Activated effector memory CD4-positive, alpha-beta T cell treated with Interleukin-2 at 50 U/mL for 16 hours (primary cell): ENCODE results near the gene LEFTY1.
"Not testable (repeated sequence)": the region's sequence is repeated elsewhere in the genome, so short reads cannot be mapped to it uniquely, and the experiment has no call there.

Source experiments
- DNase-seq: peaks from one replicate; pipeline ENCODE4 v3.0.0-alpha.2; 2020

Gene LEFTY1, protein sequence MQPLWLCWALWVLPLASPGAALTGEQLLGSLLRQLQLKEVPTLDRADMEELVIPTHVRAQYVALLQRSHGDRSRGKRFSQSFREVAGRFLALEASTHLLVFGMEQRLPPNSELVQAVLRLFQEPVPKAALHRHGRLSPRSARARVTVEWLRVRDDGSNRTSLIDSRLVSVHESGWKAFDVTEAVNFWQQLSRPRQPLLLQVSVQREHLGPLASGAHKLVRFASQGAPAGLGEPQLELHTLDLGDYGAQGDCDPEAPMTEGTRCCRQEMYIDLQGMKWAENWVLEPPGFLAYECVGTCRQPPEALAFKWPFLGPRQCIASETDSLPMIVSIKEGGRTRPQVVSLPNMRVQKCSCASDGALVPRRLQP

DNA sequence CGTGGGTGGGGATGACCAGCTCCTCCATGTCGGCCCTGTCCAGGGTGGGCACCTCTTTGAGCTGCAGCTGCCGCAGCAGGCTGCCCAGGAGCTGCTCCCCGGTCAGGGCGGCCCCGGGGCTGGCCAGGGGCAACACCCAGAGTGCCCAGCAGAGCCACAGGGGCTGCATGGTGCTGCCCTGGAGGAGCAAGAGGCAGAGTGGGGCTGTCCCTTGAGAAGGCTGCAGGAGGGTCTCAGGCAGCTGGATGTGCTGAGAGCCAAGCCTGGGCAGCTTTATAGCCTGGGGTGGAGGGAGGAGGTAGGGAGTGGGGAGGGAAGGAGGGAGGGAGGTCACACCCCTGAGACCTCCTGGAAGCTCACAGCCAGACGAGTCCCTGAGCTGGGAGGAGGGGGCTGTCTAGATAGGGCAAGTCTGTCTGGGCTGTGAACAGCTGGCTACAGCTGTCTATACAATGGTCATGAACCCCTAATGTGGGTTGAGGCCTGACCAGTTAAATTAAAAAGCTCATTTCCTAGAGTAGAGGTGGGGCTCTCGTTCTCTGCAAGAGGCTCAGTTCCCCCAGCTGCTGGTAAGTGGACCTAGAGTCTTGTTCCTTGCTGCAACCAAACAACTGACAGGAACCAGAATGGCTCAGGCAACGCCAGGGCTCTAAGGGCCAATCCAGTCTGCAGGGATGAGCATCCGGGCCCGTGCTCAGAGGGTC lies at the start of gene LEFTY1:
LEFTY1 (minus strand) TSS at position 249 of the 704 bp plus-strand sequence; CDS start at position 169, 80 bp downstream.
- DNase-seq, result no peak

GRCh38 chr1:225937048-225937968 lies 48.4 kb upstream of the LEFTY1 start:
- DNase-seq, result no peak

DNA sequence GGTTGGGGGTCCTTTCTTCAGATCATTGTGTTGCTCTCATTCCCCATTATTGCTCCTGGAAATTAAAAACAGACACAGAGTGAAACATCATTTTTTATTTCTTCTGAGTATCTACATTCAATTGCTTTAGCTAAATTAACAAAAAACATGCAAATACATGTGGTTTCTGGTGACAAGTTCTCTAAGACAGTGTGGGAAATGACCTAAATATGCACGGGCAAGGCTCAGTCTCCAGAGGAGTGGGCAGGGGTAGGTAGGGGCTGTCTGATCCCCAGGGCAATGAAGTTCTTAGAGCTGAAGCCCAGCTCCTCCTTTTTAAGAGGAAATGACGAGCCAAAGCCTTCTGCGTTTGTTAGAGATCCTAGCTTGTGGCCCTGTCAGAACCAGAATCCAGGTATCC lies 47.6 kb upstream of the LEFTY1 start:
- DNase-seq, result no peak

GRCh38 chr1:225936086-225936485 lies 47.1 kb upstream of the LEFTY1 start:
- DNase-seq, result not testable (repeated sequence)

DNA sequence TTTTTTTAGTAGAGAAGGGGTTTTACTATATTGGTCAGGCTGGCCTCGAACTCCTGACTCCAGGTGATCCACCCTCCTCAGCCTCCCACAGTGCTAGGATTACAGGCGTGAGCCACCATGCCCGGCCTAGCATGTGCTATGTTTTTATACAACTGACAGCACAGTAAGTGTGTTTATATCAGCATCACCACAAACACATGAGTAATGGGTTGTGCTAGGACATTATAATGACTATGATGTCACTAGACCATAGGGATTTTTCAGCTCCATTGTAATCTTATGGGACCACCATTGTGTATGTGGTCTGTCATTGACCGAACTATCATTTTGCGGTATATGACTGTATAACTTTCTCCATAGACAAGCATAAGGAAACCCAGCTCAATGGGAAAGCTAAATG lies 45.8 kb upstream of the LEFTY1 start:
- no peak for DNase-seq

DNA sequence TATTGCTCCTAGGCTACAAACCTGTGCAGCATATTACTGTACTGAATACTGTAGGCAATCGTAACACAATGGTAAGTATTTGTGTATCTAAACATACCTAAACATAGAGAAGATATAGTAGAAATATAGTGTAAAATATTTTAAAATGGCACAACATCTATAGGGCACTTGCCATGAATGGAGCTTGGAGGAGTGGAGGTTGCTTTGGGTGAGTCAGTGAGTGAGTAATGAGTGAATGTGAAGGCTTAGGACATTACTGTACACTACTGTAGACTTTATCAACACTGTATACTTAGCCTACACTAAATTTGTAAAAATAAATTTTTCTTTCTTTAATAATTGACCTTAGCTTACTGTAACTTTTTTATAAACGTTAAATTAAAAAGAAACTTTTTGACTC lies 44.1 kb upstream of the LEFTY1 start:
- DNase-seq, result no peak

GRCh38 chr1:225931270-225932136 lies 42.6 kb upstream of the LEFTY1 start:
- no peak for DNase-seq

- no peak for DNase-seq
Observed at GRCh38 chr1:225930566-225930965, 41.6 kb upstream of the LEFTY1 start.

DNA sequence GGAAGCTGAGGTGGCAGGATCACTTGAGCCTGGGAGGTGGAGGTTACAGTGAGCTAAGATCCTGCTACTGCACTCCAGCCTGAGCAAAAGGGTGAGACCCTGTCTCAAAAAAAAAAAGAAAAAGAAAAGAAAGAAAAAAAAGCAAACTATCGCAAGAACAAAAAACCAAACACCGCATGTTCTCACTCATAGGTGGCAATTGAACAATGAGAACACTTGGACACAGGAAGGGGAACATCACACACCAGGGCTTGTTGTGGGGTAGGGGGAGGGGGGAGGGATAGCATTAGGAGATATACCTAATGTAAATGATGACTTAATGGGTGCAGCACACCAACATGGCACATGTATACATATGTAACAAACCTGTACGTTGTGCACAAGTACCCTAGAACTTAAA lies 40.5 kb upstream of the LEFTY1 start:
- not testable (repeated sequence) for DNase-seq

DNA sequence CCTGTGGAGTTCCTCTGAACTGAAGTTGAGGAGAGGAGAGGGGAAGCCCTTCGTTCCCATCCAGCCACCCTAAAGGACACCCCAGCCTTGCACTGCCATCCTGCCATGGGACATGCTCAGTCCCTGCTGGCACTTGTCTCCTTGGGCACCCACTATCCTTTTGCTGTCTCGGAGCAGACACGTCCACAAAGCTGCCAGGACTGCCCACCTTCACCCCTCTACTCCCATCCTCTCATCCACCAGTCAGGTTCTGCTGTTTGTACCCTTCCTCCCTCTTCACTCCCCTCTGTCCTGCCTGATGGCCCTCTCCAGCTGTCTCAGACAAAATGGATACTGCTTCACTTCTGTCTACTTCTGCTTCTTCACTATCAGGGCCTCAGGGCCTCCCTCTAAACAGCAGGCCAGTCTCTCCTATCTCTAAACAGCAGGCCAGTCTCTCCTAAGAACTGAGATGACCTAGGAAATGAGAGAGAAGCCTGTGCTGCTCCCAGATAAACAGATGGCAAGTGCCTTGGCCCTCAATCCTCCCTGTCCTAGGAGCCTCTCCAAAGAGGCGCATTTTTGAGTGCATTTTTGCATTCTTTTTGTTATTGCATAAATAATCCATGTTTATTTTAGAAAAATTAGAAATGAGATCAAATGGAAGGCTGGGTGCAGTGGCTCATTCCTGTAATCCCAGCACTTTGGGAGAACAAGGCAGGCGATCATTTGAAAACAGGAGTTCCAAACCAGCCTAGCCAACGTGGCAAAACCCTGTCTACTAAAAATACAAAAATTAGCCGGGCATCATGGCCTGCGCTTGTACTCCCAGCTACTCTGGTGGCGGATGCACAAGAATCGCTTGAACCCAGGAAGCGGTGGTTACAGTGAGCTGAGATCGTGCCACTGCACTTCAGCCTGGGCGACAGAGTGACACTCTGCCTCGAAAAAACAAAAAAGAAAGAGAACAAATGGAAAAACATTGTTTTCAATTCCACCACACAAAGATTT lies 39.5 kb upstream of the LEFTY1 start:
- no peak for DNase-seq

DNA sequence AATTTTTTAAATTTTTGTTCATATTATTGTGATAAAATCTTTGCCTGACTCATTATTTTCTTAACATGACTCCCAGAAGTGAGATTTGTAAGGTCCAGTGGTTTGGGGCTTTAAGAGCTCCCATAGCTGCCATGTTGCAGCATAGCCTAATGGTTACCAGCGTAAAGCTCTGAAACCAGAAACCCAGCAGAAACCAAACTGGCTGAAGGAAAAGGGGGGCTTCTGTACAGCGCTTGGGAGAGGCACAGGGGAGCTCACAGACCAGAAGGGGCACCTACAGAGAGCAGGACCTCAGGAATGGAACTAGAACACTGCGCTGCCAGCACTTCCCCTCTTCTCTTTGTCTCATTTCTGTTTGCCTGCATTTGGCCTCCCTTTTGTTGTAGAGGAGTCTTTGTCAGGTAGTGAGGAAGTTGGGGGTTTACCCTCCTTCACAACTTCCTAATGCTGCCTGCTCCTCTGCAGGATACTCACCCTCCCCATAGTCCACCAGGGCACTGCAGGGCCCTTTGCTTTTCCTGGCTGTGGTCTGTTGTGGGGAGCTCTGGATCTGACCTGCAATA lies 37.7 kb upstream of the LEFTY1 start:
- DNase-seq, result no peak

DNA sequence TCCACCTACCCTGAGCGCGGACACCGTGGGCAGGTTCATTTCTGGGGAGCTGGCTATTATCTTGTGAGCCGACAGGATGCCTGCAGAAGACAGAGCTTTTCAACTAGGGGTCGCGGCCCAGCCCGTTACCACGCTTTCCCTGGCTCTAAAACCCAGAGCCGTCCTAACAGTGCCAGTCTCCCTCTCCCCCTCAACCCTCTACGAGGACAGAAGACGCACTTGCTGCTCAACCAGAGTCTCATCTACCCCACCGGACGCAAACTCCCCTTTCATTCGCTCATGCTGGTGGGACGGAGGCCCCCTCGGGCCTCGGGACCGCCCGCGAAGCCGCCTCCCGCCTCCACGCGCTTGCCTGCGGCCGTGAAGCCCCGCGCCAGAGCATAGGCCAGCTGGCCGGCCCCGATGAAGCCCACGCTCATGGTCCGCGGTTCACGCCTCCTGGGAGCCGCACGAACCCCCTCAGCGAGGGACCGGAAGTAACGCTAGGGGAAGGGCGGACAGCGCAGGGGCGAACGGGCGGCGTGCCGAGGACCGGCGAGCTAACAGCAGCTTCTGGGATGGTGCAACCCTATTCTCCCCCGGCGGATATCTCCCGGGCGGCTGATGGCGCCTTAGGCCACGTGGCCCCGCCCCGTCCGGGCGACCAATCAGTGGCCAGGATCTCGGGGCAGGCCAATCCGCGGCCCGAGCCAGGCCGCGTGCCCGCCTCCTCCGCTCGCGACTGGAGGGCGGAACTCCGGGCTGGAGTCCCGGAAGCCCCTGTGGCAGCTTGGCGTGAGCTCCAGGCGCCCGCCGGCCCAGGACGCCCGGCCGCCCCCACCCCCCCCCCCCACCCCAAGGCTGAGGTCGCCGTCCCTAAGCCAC lies 35.0 kb upstream of the LEFTY1 start, which contains the start of gene PYCR2:
PYCR2 (minus strand) TSS at position 559 of the 864 bp plus-strand sequence; CDS start at position 419, 140 bp downstream.
- DNase-seq, result peak; percentile 94

DNA sequence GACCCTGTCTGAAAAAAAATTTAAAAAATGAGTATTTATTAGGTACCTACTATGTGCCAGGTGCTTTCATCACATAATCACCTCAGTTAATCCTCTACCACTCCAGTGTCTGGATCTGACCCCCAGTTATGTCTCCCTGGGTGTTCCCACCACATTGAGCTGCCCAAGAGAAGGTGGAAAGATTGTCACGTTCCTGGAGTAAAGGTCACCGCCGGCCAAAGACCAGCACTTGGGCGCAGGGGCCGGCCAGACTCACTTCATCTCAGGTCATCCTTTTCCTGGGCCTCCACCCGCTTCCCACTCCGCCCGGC lies 34.4 kb upstream of the LEFTY1 start:
- DNase-seq, result no peak

DNA sequence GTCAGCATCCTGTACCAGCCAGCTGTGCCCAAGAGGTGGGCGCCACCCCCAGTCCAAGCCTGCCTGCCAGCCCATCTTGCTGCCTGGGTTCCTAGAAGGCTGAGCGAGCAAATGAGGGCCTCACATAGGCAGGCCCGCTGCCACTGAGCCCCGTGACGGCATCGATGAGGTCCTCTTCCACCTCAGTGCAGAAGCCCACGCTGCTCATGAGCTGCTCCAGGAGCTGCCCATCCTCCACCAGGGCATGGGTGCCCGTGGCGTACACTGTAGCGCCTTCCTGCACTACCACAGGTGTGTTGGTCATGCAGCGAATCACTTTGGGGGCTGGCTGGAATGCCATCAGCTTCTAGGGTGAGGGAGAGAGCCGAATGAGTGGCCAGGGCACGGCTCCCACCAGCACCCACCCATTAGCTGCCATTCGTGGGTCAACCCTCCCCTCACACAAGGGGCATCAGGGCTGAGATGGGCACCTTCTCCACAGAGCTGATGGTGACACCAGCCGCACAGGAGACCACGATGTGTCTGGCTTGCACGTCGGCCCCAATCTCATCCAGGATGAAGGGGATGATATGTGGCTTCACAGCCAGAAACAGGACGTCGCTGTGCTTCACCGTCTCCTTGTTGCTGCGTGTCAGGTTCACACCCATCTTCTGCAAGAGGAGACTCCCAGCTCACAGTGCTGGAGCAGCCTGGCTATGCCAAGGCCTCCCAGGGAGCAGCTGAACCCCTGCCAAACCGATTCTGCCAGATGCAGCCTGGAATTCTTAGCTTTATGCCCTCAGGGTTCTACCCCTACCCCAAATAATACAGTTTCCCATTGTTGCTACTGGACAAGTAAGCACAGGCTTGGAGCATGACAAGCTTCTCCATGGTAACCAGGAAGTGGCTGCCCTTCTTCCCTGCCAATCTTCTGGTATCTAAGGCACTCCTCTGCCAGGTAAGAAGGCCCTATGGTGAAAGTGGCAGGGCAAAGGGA lies 33.1 kb upstream of the LEFTY1 start:
- DNase-seq, result no peak

GRCh38 chr1:225919906-225920305 lies 31.0 kb upstream of the LEFTY1 start:
- DNase-seq, result no peak

- no peak for DNase-seq
Observed at GRCh38 chr1:225918280-225918679, 29.3 kb upstream of the LEFTY1 start.

- no peak for DNase-seq
Observed at GRCh38 chr1:225917536-225917935, 28.6 kb upstream of the LEFTY1 start.

DNA sequence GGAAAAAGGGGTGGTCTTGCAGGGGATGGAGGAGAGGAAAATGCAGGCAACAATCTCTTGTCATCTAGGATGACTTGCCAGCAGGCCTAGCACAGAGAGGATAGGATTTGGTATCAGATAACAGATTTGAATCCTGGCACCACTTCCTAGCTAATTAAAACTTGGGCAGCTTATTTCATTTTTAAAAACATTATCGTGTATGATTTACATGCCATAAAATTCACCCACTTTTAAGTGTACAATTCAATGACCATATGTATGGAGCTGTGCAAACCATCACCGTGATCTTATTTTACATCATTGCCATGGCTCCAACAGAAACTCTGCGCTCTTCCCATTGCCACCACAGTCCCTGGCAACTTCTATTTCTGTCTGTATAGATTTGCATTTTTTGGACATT lies 28.2 kb upstream of the LEFTY1 start:
- no peak for DNase-seq
